GM12801 (cell line): Measurements from ENCODE around the gene RUBCN.

Experiments
- TF ChIP-seq, protein P1 (sequence below): IDR thresholded peaks from one replicate; pipeline ENCODE4 v1.5.1; 2011; ENCODE audit warnings: control low read depth; ENCODE audit not compliant: insufficient read length; ENCODE audit errors: extremely low read depth

The RUBCN gene

DNA sequence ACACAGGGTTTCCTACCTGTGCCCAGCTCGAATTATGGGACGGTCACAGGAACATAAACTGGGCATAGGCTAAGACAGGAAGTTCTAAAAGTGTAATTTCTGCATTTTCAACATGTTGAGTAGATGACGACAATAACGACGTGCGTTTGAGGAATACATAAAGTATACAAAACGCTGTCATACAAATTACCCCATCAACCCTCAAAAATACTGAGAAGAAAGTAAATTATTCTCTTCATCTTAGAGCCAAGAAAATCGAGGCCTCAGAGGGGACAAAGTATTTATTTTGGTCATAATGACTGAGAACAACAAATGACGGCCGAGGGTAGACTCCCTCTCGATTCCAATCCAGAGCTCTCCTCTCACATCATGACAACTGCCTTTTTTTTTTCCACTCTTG, 60.8 kb downstream of the RUBCN start:
- TF ChIP-seq, protein P1, sequence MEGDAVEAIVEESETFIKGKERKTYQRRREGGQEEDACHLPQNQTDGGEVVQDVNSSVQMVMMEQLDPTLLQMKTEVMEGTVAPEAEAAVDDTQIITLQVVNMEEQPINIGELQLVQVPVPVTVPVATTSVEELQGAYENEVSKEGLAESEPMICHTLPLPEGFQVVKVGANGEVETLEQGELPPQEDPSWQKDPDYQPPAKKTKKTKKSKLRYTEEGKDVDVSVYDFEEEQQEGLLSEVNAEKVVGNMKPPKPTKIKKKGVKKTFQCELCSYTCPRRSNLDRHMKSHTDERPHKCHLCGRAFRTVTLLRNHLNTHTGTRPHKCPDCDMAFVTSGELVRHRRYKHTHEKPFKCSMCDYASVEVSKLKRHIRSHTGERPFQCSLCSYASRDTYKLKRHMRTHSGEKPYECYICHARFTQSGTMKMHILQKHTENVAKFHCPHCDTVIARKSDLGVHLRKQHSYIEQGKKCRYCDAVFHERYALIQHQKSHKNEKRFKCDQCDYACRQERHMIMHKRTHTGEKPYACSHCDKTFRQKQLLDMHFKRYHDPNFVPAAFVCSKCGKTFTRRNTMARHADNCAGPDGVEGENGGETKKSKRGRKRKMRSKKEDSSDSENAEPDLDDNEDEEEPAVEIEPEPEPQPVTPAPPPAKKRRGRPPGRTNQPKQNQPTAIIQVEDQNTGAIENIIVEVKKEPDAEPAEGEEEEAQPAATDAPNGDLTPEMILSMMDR: no peak

DNA sequence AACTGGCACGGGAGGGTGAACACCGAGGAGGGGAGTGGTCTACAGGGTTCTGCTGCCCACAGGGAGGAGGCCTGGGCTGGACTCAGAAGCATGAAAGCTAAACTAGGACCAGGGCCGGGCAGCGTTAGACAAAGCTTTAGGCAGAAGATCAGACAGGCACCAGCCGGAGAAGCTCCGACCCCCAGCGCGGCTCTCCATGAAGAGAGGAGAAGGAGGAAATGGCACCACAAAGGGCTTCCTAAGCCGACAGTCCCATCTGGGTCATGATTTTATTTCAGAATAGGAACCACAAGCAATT, 61.2 kb downstream of the RUBCN start:
- TF ChIP-seq, protein P1: no peak

DNA sequence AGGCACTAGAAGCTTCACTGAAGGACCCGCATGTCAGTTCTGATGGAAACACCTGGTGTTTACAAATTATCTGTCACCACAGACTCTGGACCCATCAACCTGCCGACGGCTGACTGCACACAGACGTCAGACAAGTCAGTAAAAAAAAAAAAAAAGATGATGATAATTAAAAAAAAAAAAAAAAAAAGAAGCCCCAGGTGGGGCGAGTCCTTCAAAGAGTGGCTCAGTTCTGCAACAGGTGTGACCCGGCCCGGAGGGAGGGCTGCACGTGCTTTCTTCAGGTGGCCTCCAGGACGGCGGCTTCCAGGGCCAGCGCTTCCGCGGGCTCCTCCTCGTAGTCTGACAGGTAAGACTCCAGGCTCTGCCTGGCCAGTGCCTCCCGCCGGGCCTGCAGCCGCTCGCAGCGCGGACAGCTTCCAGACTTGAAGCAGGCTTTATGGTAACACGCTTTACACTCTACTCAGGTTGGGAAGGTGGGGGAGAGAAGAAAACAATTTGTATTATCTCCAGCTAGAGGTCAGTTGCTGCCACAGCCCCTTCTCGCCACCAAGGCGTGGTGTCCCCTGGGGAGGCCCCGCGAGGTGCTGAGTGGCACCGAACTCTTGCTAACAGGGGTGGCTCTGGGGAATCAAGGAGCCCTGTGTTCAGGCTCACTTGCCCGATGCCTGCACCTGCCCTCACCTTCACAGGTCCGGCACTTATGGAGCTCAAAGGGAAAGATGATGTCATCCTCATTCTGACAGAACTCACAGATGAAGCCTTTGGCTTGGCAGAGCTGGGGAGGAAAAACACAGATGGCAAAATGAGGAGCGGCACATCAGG, 61.8 kb downstream of the RUBCN start:
- TF ChIP-seq, protein P1: no peak

DNA sequence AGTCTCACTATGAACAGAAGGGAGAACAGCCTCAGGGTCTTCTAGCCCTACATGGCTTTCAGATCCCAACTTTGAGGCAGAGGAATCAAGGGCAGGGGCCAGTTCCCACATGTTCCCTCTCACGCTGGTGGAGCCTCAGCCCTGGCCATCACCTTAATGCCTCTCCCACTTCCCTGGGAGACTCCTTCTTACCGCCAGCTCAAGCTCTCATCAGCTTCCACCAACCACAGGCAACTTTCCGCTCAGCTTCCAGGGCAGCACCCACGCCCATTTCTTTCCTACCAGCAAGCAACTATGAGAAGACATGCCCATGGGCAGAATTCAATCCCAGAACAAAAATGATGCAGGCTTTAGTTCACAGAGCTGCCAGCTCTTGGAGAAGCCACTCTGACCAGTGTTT, 63.5 kb downstream of the RUBCN start:
- TF ChIP-seq, protein P1: no peak

DNA sequence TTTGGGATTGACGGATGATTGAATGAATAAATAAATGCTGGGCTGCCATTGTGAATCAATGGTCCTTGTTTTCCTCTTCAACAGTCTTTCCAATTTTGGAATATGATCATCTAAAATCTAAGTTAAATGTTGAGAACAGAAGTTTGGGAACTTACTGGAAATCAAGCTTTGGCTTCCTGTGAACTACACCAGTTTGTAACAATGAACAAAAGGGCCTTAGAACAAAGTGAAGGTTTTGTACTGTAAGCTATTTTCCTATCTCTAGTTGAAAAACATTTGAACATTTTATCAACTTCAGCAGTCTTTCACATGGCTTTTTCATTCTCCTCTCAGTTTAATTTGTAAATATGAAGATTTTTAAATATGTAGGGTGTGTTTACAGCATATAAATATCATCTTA, 66.3 kb downstream of the RUBCN start:
- TF ChIP-seq, protein P1: no peak

DNA sequence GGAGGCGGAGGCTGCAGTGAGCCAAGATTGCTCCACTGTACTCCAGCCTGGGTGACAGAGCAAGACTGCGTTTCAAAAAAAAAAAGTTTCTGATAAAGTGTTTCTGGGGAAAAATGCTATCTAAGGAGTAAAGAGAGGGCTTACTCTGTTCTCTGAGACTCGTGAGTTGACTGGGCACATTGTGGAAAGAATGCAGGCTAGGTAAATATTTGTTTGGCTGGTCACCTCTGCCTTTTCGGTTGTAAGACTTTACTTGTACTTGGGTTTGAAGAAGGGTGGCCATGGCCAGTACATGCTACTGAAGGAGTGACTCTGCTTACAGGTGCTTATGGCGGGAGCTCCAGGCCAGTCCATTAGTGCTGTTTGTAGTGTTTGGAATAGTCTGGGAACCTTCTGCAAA, 68.7 kb downstream of the RUBCN start:
- TF ChIP-seq, protein P1: no peak
